ENCODE measurements around the gene PGAP3.
A peak's percentile ranks its signal among the peaks of the same experiment; 100 is the strongest.
"Not testable (repeated sequence)": the region's sequence is repeated elsewhere in the genome, so short reads cannot be mapped to it uniquely, and the experiment has no call there.

PGAP3 gene, protein sequence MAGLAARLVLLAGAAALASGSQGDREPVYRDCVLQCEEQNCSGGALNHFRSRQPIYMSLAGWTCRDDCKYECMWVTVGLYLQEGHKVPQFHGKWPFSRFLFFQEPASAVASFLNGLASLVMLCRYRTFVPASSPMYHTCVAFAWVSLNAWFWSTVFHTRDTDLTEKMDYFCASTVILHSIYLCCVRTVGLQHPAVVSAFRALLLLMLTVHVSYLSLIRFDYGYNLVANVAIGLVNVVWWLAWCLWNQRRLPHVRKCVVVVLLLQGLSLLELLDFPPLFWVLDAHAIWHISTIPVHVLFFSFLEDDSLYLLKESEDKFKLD

DNA sequence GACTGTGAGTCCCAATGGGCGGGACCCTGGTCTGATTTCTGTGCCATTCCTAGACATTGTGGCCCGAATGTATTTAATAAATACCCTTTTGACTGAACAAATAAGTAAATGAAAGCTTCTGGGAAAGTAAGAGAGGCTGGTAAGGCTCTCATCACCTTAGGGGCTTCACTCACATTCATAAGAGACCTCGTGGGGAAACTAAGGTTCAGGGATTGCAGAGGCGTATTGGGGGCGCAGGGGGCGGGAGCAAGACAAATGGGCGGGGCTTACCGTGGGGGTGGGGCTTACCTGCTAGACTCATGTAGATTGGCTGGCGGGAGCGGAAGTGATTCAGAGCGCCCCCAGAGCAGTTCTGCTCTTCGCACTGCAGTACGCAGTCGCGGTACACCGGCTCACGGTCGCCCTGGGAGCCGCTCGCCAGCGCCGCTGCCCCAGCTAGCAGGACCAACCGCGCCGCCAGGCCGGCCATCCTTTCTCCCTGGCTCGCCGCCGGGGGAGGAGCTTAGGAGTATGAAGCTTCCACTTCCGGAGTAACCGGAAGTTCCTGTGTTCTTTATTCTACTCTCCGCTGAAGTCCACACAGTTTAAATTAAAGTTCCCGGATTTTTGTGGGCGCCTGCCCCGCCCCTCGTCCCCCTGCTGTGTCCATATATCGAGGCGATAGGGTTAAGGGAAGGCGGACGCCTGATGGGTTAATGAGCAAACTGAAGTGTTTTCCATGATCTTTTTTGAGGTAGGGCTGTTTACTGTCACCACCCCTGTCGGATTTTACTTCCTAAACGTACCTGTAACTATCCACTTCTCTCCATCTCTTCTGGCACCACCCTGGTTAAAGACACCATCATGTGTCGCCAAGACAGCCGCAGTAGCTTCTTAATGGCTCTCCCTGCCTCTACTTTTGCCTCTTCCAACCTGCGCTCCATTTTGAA lies at the start of gene PGAP3:
PGAP3 (minus strand) TSS at position 512 of the 929 bp plus-strand sequence; CDS start at position 469, 43 bp downstream.
- DNase-seq: peak; percentile 94
- in situ Hi-C loops (cut with MboI; ENCODE audit: low pct_unique_long_range_greater_than_20kb, low sequenced_read_pairs): no loop called here

DNA sequence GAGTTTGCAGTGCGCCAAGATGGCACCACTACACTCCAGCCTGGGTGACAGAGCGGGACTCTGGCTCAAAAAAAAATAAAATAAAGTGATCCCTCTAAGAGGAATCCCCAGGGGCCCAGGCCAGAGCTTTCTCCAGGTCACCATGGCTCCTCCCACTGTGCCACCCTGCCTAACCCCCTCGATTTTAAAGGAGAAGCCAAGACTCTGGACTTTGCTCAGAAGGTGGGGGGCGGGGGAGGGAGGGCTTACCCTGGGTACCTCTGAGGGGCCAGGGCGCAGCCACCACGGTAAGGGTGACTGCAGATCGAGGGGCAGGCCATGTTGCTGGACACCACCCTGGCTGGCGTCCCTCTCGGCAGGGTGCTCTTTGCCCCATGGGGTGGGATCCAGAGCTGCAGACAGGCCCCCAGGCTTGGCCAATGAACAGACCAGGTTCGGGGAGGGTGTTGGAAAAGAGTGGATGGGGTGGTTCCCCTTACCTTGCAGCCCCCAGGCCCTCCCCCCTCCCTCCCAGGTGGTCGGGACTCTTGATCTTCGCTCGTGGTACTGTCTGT lies 49.4 kb upstream of the PGAP3 start:
- in situ Hi-C loops (cut with MboI; ENCODE audit: low pct_unique_long_range_greater_than_20kb, low sequenced_read_pairs): no loop called here
- DNase-seq: no peak

DNA sequence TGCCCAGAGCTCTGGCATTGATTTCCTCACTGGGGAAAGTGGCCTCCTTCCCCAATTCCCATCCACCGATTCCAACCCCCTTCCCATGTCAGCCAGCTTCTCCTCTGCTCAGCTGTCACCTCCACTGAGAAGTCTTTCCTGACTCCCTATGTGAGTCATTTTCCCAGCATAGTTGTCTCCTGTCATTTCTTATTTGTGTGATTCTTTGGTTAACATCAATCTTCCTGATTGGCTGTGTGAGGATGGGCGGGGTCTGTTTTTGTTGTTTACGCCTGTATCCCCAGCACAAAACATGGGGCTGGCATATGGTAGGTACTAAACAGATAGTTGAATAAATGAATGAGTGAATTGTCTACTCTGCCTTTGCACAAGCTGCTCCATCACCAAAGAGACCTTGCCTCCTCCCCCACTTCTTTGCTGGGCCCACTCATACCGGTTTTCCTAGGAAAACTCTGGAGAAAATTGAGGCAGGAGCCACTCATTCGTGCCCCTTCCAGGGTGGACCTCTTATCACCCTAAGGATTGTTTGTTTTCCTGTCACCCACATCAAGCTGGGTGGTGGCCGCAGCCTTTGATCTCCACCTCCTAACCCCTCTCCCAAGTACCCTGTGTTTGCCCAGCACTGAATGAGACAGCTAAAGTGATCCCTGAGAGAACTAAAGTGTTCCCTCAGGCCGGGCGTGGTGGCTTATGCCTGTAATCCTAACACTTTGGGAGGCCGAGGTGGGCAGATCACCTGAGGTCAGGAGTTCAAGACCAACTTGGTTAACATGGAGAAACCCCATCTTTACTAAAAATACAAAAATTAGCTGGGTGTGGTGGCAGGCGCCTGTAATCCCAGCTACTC lies 48.7 kb upstream of the PGAP3 start:
- no peak for DNase-seq
- in situ Hi-C loops (cut with MboI; ENCODE audit: low pct_unique_long_range_greater_than_20kb, low sequenced_read_pairs): no loop called here

DNA sequence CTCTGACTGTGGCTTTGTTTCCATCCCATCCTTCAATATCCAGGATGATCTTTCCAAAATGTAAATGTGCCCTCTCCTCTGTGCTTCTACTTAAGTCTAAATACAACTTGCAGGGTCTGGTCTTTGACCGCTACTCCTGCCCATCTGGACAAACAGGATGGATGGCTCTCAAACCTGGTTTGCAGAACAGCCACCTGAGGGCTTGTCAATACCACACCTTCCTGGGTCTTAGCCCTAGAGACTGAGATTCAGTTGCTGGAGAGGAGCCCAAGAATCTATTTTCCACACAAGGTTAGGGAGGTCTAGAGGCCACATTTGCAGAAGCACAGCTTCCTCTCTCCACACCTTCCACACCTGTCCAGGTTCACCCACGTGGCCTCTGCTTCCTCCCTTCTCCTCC lies 48.0 kb upstream of the PGAP3 start:
- DNase-seq: no peak
- in situ Hi-C loops (cut with MboI; ENCODE audit: low pct_unique_long_range_greater_than_20kb, low sequenced_read_pairs): no loop called here

DNA sequence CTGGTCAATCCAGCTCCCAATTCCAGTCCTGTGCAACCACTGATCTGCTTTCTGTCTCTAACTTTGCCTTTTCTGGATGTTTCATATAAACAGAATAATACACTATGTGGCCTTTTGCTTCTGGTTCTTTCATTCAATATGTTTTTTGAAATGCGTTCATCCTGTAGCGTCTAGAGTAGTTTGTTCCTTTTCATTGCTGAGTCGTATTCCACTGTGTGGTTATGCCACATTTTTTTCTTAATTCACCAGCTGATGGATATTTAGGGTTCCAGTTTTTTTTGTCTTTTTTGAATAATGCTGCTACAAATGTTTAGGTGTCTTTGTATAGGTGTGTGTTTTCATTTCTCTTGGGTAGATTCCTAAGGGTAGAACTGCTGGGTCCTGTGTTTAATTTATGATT lies 44.7 kb upstream of the PGAP3 start:
- DNase-seq: no peak
- in situ Hi-C loops (cut with MboI; ENCODE audit: low pct_unique_long_range_greater_than_20kb, low sequenced_read_pairs): no loop called here

DNA sequence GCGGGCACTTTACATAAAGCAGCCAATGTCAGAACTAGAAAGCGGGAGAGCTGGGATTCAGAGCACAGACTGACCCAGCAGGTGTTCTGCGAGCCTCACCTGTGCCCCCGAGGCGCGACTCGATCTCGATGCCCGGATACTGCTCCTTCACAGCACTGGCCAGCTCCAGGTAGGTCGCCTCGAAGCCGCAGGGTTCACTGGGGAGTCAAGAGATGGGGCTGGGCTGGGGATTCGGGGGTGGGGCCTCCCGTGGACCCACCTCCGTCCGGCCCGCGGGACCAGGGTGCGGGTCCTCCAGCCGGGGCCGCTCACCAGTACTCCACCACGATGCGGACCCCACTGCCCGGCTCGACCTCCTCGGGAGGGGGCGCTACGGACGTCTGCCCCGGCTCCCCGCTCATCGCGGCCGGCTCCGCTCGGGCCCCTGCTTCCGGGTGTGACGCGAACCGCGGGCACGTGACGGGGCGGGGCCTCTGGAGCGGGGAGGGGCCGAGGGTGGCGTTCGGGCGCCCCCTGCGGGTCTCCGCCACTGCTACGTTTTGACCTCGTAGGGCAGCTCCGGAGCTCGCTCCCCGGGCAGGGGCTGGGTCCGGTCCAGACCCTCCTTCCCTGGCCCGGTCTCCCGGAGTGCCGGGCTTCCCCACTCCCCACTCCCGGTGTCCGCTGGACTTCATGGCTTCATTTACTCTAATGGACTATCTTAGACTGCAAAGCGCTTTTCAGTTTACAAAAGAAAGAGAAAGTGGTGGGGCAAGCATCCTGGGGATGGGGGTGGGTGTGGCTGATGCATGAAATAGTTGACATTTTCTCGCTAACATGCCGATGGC lies 42.5 kb upstream of the PGAP3 start, which contains the start of gene MIEN1:
MIEN1 (minus strand) TSS at position 438 of the 827 bp plus-strand sequence; CDS start at position 401, 37 bp downstream.
- in situ Hi-C loops (cut with MboI; ENCODE audit: low pct_unique_long_range_greater_than_20kb, low sequenced_read_pairs): no loop called here
- peak; percentile 87 for DNase-seq

DNA sequence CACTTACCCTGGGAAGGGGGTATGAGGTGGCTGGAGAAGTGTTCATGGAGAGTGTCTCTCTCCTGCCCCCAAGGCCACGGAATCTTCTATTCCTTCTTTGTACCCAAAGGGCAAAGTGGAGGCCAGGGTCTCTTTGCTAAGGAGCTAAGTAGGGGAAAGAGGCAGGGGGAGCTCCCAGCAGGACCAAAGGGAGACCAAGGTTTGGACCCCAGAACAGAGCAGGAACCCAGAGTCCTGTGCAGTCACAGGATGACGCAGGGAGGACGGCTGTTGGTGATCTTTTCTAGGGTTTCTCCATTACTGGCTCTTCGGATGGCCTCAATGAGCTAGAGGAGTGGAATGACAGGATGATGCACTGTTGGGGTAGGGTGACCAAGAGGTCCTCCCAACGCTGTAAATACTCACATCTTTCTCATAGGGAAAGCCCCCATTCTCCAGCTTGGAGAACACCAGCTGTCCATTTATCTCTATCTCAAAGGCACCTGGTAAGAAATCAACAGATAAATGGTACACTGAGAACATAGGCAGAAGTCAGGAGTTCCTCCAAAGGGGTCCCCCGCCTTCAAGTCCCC lies 41.5 kb upstream of the PGAP3 start:
- no peak for DNase-seq
- in situ Hi-C loops (cut with MboI; ENCODE audit: low pct_unique_long_range_greater_than_20kb, low sequenced_read_pairs): no loop called here

DNA sequence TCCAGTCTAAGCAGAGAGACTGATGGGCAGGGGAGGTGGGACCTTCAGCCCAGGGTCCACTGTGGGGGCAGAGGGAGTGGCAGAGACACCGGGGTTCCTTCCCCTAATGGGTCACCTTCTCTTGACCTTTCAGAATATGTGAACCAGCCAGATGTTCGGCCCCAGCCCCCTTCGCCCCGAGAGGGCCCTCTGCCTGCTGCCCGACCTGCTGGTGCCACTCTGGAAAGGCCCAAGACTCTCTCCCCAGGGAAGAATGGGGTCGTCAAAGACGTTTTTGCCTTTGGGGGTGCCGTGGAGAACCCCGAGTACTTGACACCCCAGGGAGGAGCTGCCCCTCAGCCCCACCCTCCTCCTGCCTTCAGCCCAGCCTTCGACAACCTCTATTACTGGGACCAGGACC lies 39.7 kb upstream of the PGAP3 start:
- in situ Hi-C loops (cut with MboI; ENCODE audit: low pct_unique_long_range_greater_than_20kb, low sequenced_read_pairs): no loop called here
- no peak for DNase-seq

DNA sequence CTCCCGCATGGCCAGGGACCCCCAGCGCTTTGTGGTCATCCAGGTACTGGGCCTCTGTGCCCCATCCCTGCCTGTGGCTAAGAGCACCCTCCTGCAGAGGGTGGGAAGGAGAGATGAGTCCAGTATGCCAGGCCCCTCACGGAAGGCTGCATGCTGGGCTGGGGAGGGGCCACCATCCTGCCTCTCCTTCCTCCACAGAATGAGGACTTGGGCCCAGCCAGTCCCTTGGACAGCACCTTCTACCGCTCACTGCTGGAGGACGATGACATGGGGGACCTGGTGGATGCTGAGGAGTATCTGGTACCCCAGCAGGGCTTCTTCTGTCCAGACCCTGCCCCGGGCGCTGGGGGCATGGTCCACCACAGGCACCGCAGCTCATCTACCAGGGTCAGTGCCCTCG lies 38.8 kb upstream of the PGAP3 start:
- in situ Hi-C loops (cut with MboI; ENCODE audit: low pct_unique_long_range_greater_than_20kb, low sequenced_read_pairs): no loop called here
- DNase-seq: no peak

DNA sequence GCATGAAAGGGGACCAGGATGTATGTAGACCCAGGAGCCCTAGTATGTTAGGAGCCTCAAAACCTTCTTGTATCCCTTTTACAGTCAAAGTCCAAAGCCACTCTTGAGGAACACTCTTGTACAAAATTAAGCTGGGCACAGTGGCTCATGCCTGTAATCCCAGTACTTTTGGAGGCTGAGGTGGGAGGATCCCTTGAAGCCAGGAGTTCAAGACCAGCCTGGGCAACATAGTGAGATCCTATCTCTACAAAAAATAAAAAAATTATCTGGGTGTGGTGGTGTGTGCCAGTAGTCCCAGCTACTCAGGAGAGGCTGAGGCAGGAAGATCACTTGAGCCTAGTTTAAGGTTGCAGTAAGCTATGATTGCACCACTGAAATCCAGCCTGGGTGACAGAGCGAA lies 38.1 kb upstream of the PGAP3 start:
- in situ Hi-C loops (cut with MboI; ENCODE audit: low pct_unique_long_range_greater_than_20kb, low sequenced_read_pairs); DNase-seq: not testable (repeated sequence)

DNA sequence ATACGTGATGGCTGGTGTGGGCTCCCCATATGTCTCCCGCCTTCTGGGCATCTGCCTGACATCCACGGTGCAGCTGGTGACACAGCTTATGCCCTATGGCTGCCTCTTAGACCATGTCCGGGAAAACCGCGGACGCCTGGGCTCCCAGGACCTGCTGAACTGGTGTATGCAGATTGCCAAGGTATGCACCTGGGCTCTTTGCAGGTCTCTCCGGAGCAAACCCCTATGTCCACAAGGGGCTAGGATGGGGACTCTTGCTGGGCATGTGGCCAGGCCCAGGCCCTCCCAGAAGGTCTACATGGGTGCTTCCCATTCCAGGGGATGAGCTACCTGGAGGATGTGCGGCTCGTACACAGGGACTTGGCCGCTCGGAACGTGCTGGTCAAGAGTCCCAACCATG lies 36.9 kb upstream of the PGAP3 start:
- in situ Hi-C loops (cut with MboI; ENCODE audit: low pct_unique_long_range_greater_than_20kb, low sequenced_read_pairs): no loop called here
- DNase-seq: no peak

DNA sequence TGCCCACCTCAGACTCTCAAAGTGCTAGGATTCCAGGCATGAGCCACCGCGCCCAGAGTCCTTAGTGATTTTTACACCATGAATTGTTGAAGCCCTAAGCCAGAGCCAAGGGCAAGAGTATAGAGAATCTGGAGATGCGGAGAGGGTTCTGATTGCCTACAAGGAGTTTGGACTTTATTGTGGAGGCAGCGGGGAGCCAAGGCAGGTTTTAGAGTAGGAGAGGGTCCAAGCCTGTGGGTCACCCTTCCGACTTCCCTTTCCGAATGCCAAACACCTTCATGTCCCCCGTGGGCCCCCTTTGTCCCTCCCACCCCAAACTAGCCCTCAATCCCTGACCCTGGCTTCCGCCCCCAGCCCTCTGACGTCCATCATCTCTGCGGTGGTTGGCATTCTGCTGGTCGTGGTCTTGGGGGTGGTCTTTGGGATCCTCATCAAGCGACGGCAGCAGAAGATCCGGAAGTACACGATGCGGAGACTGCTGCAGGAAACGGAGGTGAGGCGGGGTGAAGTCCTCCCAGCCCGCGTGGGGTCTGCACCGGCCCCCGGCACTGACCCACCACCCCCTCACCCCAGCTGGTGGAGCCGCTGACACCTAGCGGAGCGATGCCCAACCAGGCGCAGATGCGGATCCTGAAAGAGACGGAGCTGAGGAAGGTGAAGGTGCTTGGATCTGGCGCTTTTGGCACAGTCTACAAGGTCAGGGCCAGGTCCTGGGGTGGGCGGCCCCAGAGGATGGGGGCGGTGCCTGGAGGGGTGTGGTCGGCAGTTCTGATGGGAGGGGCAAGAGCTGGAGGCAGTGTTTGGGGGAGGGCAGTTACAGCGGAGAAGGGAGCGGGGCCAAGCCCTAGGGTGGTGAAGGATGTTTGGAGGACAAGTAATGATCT lies 35.4 kb upstream of the PGAP3 start:
- DNase-seq: peak; percentile 7
- in situ Hi-C loops (cut with MboI; ENCODE audit: low pct_unique_long_range_greater_than_20kb, low sequenced_read_pairs): no loop called here

DNA sequence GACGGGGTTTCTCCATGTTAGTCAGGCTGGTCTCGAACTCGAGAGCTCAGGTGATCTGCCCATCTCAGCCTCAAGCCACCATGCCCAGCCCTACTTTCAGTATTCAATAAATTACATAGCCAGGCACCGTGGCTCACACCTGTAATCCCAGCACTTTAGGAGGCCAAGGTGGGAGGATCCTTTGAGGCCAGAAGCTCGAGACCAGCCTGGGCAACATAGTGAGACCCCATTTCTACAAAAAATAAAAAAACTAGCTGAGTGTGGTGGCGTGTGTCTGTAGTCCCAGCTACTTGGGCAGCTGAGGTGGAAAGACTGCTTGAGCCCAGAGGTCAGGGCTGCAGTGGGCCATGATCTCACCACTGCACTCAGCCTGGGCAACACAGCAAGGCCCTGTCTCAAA lies 34.2 kb upstream of the PGAP3 start:
- in situ Hi-C loops (cut with MboI; ENCODE audit: low pct_unique_long_range_greater_than_20kb, low sequenced_read_pairs): no loop called here
- DNase-seq: no peak

DNA sequence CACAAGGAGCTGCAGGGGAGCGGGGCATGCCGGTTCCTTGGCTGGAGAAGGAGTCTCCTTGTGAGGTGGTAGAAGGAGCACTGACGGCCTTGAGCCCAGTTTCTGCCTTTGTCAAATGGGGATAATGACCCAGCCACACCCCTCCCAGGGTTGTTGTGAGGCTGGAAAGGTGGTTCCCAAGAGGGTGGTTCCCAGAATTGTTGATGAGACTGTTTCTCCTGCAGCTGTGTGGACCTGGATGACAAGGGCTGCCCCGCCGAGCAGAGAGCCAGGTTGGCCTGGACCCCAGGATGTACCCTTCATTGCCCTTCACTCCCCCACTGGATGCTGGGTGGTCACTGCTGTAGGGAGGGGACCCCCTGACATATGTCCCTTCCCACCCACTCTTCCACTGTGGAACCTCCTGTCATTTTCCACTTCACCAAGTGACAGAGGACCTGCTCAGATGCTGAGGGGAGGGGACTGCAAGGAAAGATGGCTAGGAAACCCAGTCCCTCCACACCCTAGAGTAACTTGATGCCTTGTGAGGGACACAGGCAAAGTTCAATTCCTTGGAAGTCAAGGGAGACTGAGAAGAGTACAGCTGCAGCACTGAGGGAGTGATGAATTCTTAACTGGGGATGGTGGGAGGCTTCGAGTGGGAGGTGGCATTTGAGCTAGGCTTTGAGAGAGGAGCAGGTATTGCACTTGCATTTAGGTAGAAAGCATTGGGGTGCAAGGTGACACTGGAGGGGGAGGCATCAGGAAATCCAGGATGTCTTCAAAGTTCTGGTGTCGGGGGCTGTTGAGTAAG lies 31.9 kb upstream of the PGAP3 start:
- in situ Hi-C loops (cut with MboI; ENCODE audit: low pct_unique_long_range_greater_than_20kb, low sequenced_read_pairs): no loop called here
- DNase-seq: no peak

DNA sequence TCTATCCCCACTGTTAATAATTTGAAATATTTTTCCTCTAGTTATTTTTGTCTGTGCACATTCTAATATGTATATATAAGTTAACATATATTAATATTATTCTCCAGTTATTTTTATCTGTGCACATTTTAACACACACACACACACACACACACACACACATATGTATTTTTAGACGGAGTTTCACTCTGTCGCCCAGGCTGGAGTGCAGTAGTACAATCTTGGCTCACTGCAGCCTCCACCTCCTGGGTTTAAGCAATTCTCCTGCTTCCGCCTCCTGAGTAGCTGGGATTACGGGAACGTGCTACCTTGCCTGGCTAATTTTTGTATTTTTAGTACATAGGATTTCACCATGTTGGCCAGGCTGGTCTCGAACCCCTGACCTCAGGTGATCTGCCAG lies 29.8 kb upstream of the PGAP3 start:
- no peak for DNase-seq
- in situ Hi-C loops (cut with MboI; ENCODE audit: low pct_unique_long_range_greater_than_20kb, low sequenced_read_pairs): no loop called here

DNA sequence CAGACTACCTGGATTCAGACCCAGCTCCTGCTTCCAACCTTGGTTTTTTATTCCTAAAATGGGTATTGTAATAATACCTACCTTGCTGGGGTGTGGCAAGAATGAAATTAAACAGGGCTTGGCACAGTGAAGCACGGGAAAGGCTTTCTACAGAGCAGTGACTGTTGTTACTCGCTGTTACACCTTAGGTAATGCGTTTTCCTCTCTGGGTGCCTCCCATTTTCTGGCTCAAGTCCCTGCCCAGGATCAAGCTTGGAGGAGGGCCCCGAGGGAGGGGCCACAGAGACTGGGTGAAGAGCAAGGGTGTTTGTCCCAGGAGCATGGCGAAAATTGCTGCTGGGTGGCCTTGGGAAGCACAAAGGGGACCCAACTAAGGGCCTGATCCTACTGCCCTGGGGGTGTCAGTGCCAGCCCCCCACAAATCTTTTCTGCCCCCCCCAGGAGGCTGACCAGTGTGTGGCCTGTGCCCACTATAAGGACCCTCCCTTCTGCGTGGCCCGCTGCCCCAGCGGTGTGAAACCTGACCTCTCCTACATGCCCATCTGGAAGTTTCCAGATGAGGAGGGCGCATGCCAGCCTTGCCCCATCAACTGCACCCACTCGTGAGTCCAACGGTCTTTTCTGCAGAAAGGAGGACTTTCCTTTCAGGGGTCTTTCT lies 29.2 kb upstream of the PGAP3 start:
- in situ Hi-C loops (cut with MboI; ENCODE audit: low pct_unique_long_range_greater_than_20kb, low sequenced_read_pairs): no loop called here
- DNase-seq: no peak

Data from KBM-7 (cell line).